Measurements from ENCODE around the gene FAM78A. TPM values are rescaled to one million over a fixed set of nuclear protein-coding genes. Genes with fewer than 3 reads are reported as not detected.

FAM78A gene
- polyA plus RNA-seq, 1 donor from 2014 or later, result 0.47 TPM

- H3K27me3 ChIP-seq (ENCODE audit: insufficient read depth, low read depth, low read length), result no peaks in the 10 kb centered on the region
- no peak overlapping the region for H2AFZ ChIP-seq (ENCODE audit: low read depth, low read length)
- no peaks in the 10 kb centered on the region for H3F3A ChIP-seq (ENCODE audit: insufficient read depth, low read length, poor library complexity, severe bottlenecking)
- H3K4me3 ChIP-seq (ENCODE audit: low read length), result no peak overlapping the region
- no peaks in the 10 kb centered on the region for H4K20me1 ChIP-seq (ENCODE audit: insufficient read depth)
- H3K27ac ChIP-seq (ENCODE audit: low read length), result no peak overlapping the region
- H3K9me2 ChIP-seq (ENCODE audit: insufficient read depth, low read length), result no peaks in the 10 kb centered on the region
- H3K4me2 ChIP-seq (ENCODE audit: low read length), result no peak overlapping the region
- H3K9me3 ChIP-seq (ENCODE audit: low read length), result no peaks in the 10 kb centered on the region
- TF ChIP-seq SMC3 (conservative IDR thresholded peaks at IDR 0.05; ENCODE audit: poor library complexity) (no peak), EZH2 (IDR thresholded peaks at IDR 0.05; ENCODE audit: borderline replicate concordance, insufficient read depth, low read length, poor library complexity, severe bottlenecking) (no peak), CTCF (IDR thresholded peaks at IDR 0.05; ENCODE audit: poor library complexity, severe bottlenecking) (no peak), REST (IDR thresholded peaks at IDR 0.05; ENCODE audit: borderline replicate concordance) (no peak), POLR2AphosphoS5 (IDR thresholded peaks at IDR 0.05) (no peak), TAF1 (IDR thresholded peaks at IDR 0.05; ENCODE audit: low read depth) (no peak), EP300 (conservative IDR thresholded peaks at IDR 0.05; ENCODE audit: poor library complexity, severe bottlenecking) (no peak), RAD21 (conservative IDR thresholded peaks at IDR 0.05) (no peak), MXI1 (conservative IDR thresholded peaks at IDR 0.05; ENCODE audit: poor library complexity, severe bottlenecking) (no peak)
- no peak overlapping the region for H3K9ac ChIP-seq (ENCODE audit: low read length)
- no peaks in the 10 kb centered on the region for H3K36me3 ChIP-seq (ENCODE audit: insufficient read depth, low read length)
- H3K79me2 ChIP-seq (replicated peaks; ENCODE audit: insufficient read depth, low read length), result no peaks in the 10 kb centered on the region
These were observed 21.7 kb downstream of the FAM78A start for GRCh38 chr9:131254626-131255025.

GRCh38 chr9:131253891-131254491 is 22.3 kb downstream of the FAM78A start:
- no peak overlapping the region for H3K9ac ChIP-seq (ENCODE audit: low read length)
- no peaks in the 10 kb centered on the region for H4K20me1 ChIP-seq (ENCODE audit: insufficient read depth)
- H3K36me3 ChIP-seq (ENCODE audit: insufficient read depth, low read length), result no peaks in the 10 kb centered on the region
- H3F3A ChIP-seq (ENCODE audit: insufficient read depth, low read length, poor library complexity, severe bottlenecking), result no peaks in the 10 kb centered on the region
- no peak overlapping the region for H3K4me2 ChIP-seq (ENCODE audit: low read length)
- H3K4me3 ChIP-seq (ENCODE audit: low read length), result no peak overlapping the region
- no peaks in the 10 kb centered on the region for H3K27me3 ChIP-seq (ENCODE audit: insufficient read depth, low read depth, low read length)
- H3K9me2 ChIP-seq (ENCODE audit: insufficient read depth, low read length), result no peaks in the 10 kb centered on the region
- no peak overlapping the region for H2AFZ ChIP-seq (ENCODE audit: low read depth, low read length)
- no peak overlapping the region for H3K27ac ChIP-seq (ENCODE audit: low read length)
- H3K9me3 ChIP-seq (ENCODE audit: low read length), result no peaks in the 10 kb centered on the region
- TF ChIP-seq RAD21 (conservative IDR thresholded peaks at IDR 0.05), result no peak
- no peak for TF ChIP-seq CTCF (IDR thresholded peaks at IDR 0.05; ENCODE audit: poor library complexity, severe bottlenecking)
- TF ChIP-seq POLR2AphosphoS5 (IDR thresholded peaks at IDR 0.05), result no peak
- TF ChIP-seq EP300 (conservative IDR thresholded peaks at IDR 0.05; ENCODE audit: poor library complexity, severe bottlenecking), result no peak
- TF ChIP-seq MXI1 (conservative IDR thresholded peaks at IDR 0.05; ENCODE audit: poor library complexity, severe bottlenecking), result no peak
- TF ChIP-seq TAF1 (IDR thresholded peaks at IDR 0.05; ENCODE audit: low read depth), result no peak
- H3K79me2 ChIP-seq (replicated peaks; ENCODE audit: insufficient read depth, low read length), result no peaks in the 10 kb centered on the region
